RKO (cell line): Measurements from ENCODE around the gene MAP7D2.
A peak's percentile ranks its signal among the peaks of the same experiment; 100 is the strongest.

Source experiments
- DNase-seq: peaks from one replicate; pipeline ENCODE4 v3.0.0-alpha.2; 2016; ENCODE audit warnings: low spot score

Gene MAP7D2

DNA sequence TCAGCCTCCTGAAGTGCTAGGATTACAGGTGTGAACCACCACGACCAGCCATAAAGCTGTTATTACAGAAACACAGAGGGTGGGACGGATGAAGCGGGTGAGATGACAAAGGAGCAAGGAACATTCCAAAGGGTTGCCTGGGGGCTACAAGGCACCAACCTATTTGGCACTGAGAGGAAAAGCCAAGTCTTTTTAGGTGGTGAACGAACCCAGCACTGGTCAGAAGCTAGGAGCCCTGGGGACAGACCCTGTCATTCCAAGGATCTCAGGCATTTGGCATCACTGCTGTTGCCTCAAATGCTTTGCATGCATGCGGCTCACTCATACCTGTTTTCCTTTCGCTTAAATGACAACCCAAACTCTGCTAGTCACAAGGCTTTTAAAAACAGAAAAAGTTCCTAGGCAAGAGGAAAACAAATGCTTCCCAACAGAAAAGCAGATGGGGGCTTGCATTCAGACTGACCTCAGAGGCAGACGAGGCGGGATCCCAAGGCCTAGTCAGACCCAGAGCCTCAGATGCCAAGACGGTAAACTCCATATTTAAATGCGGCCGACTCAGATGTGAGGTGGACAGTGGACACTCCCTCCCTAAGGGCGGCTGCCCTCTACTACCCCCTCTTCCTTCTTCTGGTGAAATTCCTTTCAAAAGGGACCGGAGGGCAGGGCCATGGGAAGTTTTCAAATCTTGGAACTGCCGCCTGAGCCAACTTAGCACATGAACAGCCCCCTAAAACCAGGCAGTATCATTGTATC lies 4.5 kb downstream of the MAP7D2 start:
- no peak for DNase-seq

DNA sequence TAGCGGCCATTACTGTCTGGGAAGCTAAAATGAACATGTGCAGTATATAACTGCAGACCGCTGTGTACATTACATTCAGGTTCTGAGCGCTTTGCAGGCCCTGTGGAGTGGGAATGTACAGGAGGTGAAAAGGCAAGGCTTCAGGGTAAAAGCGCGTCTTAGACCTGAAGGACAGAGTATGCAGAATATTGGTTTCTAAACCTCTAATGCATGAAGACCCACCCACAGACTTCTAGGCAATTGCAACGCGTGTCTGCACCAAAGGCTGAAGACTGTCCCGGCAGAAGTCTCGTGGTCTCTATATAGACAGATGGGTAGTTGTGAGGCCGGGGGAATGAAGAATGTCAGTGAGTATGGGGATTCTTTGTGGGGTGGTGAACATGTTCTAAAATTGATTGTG lies 5.4 kb downstream of the MAP7D2 start:
- no peak for DNase-seq

DNA sequence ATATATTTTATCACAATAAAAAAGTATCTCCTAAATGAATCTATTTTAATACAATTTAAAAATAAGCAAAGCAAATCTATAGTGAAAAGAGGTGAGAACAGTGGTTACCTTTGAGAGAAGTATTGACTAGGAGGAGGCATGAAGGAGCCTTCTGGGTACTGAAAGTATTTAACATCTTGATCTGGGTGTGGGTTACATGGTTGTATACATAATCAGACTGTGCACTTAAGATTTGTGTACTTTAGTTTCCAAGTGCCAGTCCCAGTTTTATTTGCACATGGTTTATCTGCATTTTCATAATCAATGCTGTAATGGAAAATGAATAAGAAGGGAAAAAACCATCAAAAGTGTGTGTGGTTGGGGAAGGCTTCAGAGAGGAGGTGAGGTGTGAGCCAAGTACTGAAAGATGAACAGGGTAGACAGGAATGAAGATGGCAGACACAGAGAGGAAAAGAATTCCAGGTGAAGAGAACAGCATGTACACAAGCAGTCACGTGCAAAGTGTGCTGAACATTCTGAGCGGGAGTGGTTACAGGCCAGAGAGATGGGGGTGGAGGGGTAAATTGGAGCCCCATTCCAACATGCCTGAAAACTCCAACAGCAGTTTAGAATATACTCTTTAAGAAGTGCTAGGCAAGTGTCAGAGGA lies 14.6 kb downstream of the MAP7D2 start:
- DNase-seq, result no peak

DNA sequence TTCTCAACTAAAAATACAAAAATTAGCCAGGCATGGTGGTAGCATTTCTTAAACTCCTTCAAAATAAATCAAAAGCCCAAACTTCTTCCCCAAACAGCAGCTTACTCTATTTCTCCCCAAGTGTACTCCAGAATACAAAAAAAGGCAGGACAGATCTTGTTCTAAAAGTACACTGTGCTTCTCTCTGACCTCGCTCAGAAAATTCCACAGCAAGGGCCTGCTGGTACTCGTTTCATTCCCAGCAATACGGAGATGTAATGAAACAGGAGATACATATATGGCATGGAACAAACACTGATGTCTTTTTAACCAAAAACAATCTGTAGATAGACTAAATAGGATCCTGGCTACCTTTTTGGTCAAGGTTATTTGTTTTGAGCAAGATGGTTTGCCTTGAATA lies 25.2 kb downstream of the MAP7D2 start:
- DNase-seq, result no peak

DNA sequence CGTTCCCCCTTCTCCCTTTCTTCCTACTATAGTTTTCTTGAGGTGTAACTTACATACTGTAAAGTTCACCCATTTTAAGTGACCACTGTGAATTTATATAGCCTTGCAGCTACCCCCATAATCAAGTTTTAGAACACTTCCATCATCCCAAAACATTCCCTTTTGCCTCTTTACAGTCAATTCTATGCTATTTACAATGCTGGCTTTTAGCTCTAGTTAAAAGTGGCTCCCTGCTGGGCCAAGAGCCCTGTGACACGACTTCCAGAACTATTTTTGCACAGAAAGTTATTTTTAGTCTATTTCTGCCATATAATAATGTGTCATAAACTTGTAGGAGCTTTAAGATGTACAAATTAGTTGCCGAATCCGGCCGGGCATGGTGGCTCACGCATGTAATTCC lies 26.9 kb downstream of the MAP7D2 start:
- no peak for DNase-seq

DNA sequence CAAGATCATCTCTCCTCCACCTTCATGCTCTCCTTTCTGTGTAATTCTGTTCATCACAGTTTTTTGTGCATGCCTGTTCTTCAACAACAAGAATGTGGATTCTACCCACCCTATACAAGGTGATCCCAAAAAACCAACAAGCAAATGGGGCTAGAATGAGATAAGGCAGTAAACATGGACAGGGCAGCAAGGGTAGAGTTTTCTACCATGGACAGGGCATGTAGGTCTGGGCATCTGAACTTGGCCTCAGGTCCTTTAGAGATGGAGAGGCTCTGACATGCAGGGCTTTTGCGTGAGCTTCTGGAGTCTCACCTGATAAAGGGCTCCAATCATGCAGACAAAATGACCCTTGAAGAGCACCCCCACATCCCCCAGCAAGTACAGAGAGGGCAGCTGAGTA lies 36.4 kb downstream of the MAP7D2 start:
- no peak for DNase-seq

GRCh38 chrX:20071511-20072079 lies 45.1 kb downstream of the MAP7D2 start:
- DNase-seq, result no peak

DNA sequence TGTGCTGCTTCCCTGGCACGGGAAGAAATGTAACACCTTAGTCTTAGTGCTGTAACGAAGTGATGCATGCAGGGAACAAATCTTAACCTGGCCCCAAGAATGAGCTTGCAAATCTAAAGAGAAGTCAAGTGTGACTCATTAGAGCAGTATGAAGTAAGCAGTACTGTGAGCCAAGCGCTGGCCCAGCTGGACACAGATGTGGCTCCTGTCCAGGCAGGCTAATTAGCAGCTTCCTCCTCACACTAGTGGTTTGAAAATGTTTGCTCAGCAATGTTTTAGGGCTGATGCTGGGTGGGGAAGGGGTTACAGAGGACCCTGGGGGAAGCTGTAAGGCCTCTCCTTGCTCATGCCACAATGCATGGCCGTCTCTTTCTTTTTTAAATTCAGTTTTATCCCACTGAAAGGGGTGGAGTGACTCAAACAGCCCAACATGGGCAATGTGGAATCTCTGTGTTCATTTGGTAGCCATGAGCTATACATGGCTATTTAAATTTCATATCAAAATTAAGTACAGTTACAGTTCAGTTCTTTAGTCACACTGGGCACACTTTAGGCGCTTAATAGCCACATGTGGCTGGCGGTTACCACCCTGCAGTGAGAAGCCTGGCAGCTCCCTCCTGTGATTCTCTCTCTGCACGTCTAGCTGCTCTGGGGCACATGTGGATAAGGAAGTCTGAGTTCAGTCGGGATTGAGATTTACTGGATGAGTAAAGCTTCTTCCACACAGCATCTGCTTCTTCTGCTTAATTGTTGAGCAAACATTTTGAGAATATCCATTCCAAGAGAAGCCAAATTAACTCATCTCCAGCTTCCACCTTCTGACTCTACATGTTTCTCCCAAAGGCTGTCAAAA lies 48.8 kb downstream of the MAP7D2 start:
- DNase-seq, result peak; percentile 93

GRCh38 chrX:20066968-20067708 lies 49.6 kb downstream of the MAP7D2 start:
- DNase-seq, result peak; percentile 76

GRCh38 chrX:20063716-20064351 lies 52.9 kb downstream of the MAP7D2 start:
- peak; percentile 57 for DNase-seq

GRCh38 chrX:20063153-20063552 lies 53.6 kb downstream of the MAP7D2 start:
- no peak for DNase-seq

DNA sequence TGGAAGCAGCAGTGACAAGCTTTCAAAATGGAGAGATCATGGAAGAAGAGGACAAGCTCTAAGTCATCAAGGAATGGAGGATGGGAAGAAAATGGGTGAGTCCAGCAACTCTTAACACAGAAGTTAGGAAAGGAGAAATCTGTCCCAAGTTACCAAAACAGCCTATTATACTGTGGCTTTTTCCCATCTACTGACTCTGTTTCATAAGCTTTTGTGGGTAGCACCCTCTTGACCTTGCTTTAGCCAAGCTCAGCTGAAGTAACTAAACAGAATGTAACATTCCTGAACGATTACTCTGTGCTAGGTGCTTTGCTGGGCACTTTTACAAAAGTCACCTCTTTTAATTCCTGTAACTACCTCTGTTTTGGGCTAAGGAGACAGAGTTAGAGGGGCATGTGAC lies 54.9 kb downstream of the MAP7D2 start:
- no peak for DNase-seq

DNA sequence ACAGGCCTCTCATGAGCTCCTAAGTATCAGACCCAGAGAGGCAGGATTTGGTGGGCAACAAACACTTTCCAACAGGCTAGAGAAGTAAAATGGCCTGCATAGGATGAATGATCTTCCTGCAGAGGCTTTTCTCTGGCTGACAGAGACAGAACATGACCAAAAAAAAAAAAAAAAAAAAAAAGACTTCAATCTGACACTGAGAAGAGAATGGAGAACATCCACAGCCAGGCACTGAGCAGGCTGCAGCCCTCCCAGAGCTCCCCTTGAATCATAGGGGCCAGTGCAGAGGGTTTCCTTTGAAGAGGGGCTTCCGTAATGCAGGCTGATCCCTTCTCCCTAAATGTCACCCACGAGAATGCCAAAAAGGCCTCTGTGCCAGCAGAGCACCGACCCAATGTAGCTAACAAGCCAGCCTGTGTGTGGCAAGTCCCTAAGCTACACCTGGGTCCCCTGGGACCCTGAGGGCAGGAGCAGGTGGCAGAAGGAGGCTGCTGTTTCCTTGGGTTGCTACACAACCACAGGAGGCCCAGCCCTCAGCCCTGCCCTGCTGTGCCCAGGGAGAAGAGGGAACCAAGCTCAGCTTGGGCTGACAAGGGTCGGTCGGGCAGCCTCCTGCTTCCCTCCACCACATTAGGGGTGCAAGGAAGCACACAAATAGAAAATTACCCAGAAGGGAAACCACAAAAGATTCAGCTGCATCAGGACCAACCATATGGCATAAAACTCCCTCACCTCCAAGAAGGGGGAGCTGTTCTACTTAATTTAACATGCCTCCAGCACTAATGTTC lies 55.6 kb downstream of the MAP7D2 start:
- DNase-seq, result no peak

DNA sequence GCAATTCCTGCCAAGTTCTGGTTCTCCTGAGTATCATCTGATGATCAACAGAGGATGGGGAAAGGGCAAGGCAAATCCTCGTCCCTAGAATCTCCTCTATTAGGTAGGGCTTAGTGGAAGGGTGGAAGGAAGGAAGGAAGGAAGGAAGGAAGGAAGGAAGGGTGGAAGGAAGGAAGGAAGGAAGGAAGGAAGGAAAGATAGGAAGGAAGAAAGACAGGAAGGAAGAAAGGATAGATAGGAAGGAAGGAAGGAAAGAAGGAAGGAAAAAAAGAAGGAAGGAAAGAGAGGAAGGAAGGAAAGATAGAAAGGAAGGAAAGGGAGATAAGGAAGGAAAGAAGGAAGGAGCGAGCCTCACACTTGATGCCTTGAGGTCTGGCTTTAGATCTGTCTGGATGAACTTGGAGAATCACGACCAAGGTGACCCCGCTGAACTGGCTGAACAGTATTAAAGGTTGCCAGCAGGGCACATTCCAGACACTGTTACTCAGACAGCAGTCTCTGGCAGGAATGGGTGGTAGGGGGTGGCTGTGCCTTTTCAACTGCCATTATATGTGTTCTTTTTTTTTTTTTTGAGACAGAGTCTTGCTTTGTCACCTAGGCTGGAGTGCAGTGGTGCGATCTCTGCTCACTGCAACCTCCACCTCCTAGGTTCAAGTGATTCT lies 57.1 kb downstream of the MAP7D2 start:
- no peak for DNase-seq

- DNase-seq, result no peak
These were observed 59.2 kb downstream of the MAP7D2 start for GRCh38 chrX:20057479-20057878.

DNA sequence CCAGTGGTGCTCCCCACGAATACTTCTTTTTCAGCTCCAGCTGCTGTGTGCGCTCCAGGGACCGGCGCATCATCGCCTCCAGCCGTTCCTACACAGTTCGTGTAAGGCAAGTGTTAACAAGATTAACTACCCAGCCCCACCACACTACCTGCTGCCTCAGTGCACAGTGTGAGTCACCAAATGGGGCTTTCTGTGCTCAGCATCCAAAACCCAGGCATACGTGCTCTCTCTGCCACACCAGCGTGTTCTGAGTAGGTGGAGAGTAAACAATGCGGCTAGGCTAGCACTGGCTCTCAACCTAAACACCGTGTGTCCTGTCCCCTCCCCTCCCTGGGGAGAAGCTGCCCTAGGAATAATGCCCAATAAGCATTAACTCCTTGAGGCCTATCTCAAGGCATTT lies 60.0 kb downstream of the MAP7D2 start:
- no peak for DNase-seq

DNA sequence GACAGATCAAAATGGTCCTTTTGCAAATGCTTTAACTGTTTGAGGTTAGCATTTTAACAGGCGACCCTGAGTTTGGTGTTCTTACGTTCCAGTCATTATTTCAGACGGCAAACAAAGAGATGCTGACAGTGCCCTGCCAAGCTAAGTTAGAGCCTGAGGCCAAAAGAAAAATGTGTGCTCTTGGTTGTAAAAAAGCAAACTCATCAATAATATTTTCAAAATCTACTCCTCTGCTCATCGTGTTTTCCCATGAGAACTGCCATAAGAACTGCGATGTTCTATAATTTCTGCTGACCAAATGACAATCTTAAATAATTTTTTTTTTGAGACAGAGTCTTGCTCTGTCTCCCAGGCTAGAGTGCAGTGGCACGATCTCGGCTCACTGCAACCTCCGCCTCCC lies 63.2 kb downstream of the MAP7D2 start:
- DNase-seq, result no peak

GRCh38 chrX:20046864-20047263 lies 69.8 kb downstream of the MAP7D2 start:
- no peak for DNase-seq

DNA sequence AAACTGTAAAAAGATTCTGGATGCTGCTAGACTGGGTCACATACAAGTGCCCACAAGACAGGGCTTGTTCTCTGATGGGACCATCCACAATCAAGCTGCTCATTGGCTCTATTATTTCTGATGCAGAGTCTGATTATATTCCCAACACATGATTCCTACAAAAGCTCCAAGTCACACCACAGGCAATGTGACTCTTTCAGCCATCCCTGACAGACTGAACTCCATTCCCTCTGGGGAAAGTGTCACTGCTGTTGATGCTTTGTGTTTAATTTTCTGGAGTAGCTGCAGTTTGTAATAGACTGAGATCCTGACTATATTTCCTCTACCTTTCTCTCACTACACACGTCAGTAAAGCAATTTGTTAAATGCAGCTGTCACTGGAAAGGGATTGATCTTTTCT lies 70.5 kb downstream of the MAP7D2 start:
- DNase-seq, result no peak

GRCh38 chrX:20042221-20042620 lies 74.5 kb downstream of the MAP7D2 start:
- DNase-seq, result no peak
